WTC11 (cell line): ENCODE measurements around the gene LDLR. TPM values are rescaled to one million over a fixed set of nuclear protein-coding genes. Genes with fewer than 3 reads are reported as not detected.
"Not testable (repeated sequence)": the region's sequence is repeated elsewhere in the genome, so short reads cannot be mapped to it uniquely, and the experiment has no call there.

Experiments used
- ATAC-seq: fragments of 200-7000 bp; cut with Tn5 transposase; 2 replicates; pipeline ENCODE4 v1.10.0; 2021; ENCODE audit warnings: mild to moderate bottlenecking, moderate library complexity
- CTCF ChIA-PET: fragments of 300-600 bp; sonication (Branson Sonifier 250); formaldehyde crosslinking; loops from one replicate; lab custom pipeline; 2021; ENCODE audit warnings: antibody characterized with exemption; lab: Charles Lee
- POLR2A ChIA-PET: fragments of 350-600 bp; sonication (Branson Sonifier 250); formaldehyde crosslinking; loops from one replicate; lab custom pipeline; 2021; ENCODE audit warnings: antibody characterized with exemption; lab: Charles Lee
- DNase-seq: peaks from one replicate; pipeline ENCODE4 v3.0.0; 2021; ENCODE audit warnings: low spot score
- H3K27ac Mint-ChIP-seq: 2 replicates; pipeline ENCODE4 v1.8.0; 2021; ENCODE audit warnings: mixed read lengths
- H3K27me3 Mint-ChIP-seq: 2 replicates; pipeline ENCODE4 v1.8.0; 2021; ENCODE audit warnings: low read depth, mild to moderate bottlenecking, moderate library complexity, mixed read lengths
- H3K36me3 Mint-ChIP-seq: 2 replicates; pipeline ENCODE4 v1.8.0; 2021; ENCODE audit warnings: mixed read lengths
- H3K4me1 Mint-ChIP-seq: 2 replicates; pipeline ENCODE4 v1.8.0; 2022; ENCODE audit warnings: mixed read lengths
- H3K4me3 Mint-ChIP-seq: 2 replicates; pipeline ENCODE4 v1.8.0; 2021; ENCODE audit warnings: mild to moderate bottlenecking, moderate library complexity, mixed read lengths
- H3K9me3 Mint-ChIP-seq: 2 replicates; pipeline ENCODE4 v1.8.0; 2021; ENCODE audit warnings: mixed read lengths
- CTCF ChIP-seq: fragments of 200-600 bp; IDR thresholded peaks from 2 replicates; pipeline ENCODE4 v1.8.0; 2022; ENCODE audit warnings: antibody characterized with exemption
- GABPB1 ChIP-seq: sonication (generic); formaldehyde crosslinking; IDR thresholded peaks from 2 replicates; pipeline ENCODE4 v1.8.1; 2023; ENCODE audit warnings: mild to moderate bottlenecking, missing genetic modification reagents
- NFE2L1 ChIP-seq: sonication (generic); formaldehyde crosslinking; IDR thresholded peaks from 2 replicates; pipeline ENCODE4 v1.8.1; 2023; ENCODE audit warnings: missing genetic modification reagents
- OVOL2 ChIP-seq: fragments of 250-450 bp; sonication (Bioruptor Pico); IDR thresholded peaks from 2 replicates; pipeline ENCODE4 v1.9.0; 2021; ENCODE audit warnings: mild to moderate bottlenecking, borderline replicate concordance
- PRDM15 ChIP-seq: sonication (generic); formaldehyde crosslinking; IDR thresholded peaks from 2 replicates; pipeline ENCODE4 v1.8.0; 2022; ENCODE audit warnings: missing genetic modification reagents
- PREB ChIP-seq: sonication (generic); formaldehyde crosslinking; IDR thresholded peaks from 2 replicates; pipeline ENCODE4 v1.8.1; 2022; ENCODE audit warnings: mild to moderate bottlenecking, missing genetic modification reagents, moderate library complexity, borderline replicate concordance
- TP53 ChIP-seq: sonication (generic); formaldehyde crosslinking; IDR thresholded peaks from 2 replicates; pipeline ENCODE4 v1.8.1; 2023; ENCODE audit warnings: mild to moderate bottlenecking, missing genetic modification reagents
- USF1 ChIP-seq: sonication (generic); formaldehyde crosslinking; IDR thresholded peaks from 2 replicates; pipeline ENCODE4 v1.8.0; 2022; ENCODE audit warnings: mild to moderate bottlenecking, missing genetic modification reagents
- USF2 ChIP-seq: sonication (generic); formaldehyde crosslinking; IDR thresholded peaks from 2 replicates; pipeline ENCODE4 v1.8.1; 2023; ENCODE audit warnings: mild to moderate bottlenecking, missing genetic modification reagents, moderate library complexity
- ZBTB21 ChIP-seq: sonication (generic); formaldehyde crosslinking; IDR thresholded peaks from 2 replicates; pipeline ENCODE4 v1.8.1; 2023; ENCODE audit warnings: mild to moderate bottlenecking, missing genetic modification reagents, borderline replicate concordance
- ZBTB43 ChIP-seq: sonication (generic); formaldehyde crosslinking; IDR thresholded peaks from 2 replicates; pipeline ENCODE4 v1.8.1; 2023; ENCODE audit warnings: mild to moderate bottlenecking, missing genetic modification reagents
- ZNF121 ChIP-seq: sonication (generic); formaldehyde crosslinking; IDR thresholded peaks from 2 replicates; pipeline ENCODE4 v1.8.0; 2023; ENCODE audit warnings: missing genetic modification reagents
- ZNF138 ChIP-seq: sonication (generic); formaldehyde crosslinking; conservative IDR thresholded peaks from 2 replicates; pipeline ENCODE4 v1.8.1; 2022; ENCODE audit warnings: mild to moderate bottlenecking, moderate library complexity, missing genetic modification reagents
- ZNF263 ChIP-seq: sonication (generic); formaldehyde crosslinking; IDR thresholded peaks from 2 replicates; pipeline ENCODE4 v1.8.1; 2022; ENCODE audit warnings: low read depth, mild to moderate bottlenecking, moderate library complexity, missing genetic modification reagents
- total RNA-seq: library from RNA; stranded (reverse); gene quantifications from 3 replicates; pipeline ENCODE4 v1.2.3, GENCODE V29; 2021

The LDLR gene
- total RNA-seq, 1 experiment from 2014 or later, result 98.9 TPM

- ATAC-seq, POLR2A ChIA-PET, H3K4me3 Mint-ChIP-seq, DNase-seq, CTCF ChIA-PET, H3K9me3 Mint-ChIP-seq, H3K27ac Mint-ChIP-seq, H3K4me1 Mint-ChIP-seq, H3K27me3 Mint-ChIP-seq: not testable (repeated sequence)
- peaks cover 64% of the 10 kb centered on the region for H3K36me3 Mint-ChIP-seq
- peak; percentile 42; the same call in 1 of the 2 replicates for TF ChIP-seq ZNF121 (CRISPR knock-in tag)
These were observed 34.9 kb downstream of the LDLR start for GRCh38 chr19:11124157-11124556.

GRCh38 chr19:11125994-11126685 lies 36.9 kb downstream of the LDLR start:
- no peaks in the 10 kb centered on the region for H3K4me1 Mint-ChIP-seq

GRCh38 chr19:11127905-11128304 lies 38.6 kb downstream of the LDLR start:
- Mint-ChIP-seq H3K36me3 (peaks cover 68% of the 10 kb centered on the region), H3K27me3 (no peaks in the 10 kb centered on the region), H3K4me3 (no peak overlapping the region), H3K9me3 (no peaks in the 10 kb centered on the region), H3K27ac (0 out of 2 replicates have a peak overlapping the region, but pooled peaks have one; percentile 45), H3K4me1 (no peaks in the 10 kb centered on the region)
- no peak for DNase-seq
- ATAC-seq, result no peak
- ChIA-PET POLR2A (no interaction called here), CTCF (no interaction called here)
- no peak for TF ChIP-seq GABPB1
- TF ChIP-seq OVOL2 (CRISPR knock-in tag), result no peak
- TF ChIP-seq ZBTB43 (CRISPR knock-in tag), result no peak
- no peak for TF ChIP-seq TP53 (CRISPR knock-in tag)
- no peak for TF ChIP-seq ZNF263 (CRISPR knock-in tag)
- no peak for TF ChIP-seq USF1 (CRISPR knock-in tag)
- no peak for TF ChIP-seq PREB
- TF ChIP-seq ZNF138, result no peak
- no peak for TF ChIP-seq PRDM15 (CRISPR knock-in tag)
- TF ChIP-seq CTCF, result no peak
- no peak for TF ChIP-seq NFE2L1 (CRISPR knock-in tag)
- no peak for TF ChIP-seq ZBTB21 (CRISPR knock-in tag)

More at GRCh38 chr19:11125994-11126685, 36.9 kb downstream of the LDLR start:
- Mint-ChIP-seq H3K36me3 (peaks cover 62% of the 10 kb centered on the region), H3K9me3 (no peaks in the 10 kb centered on the region), H3K27me3 (no peaks in the 10 kb centered on the region), H3K4me3 (no peak overlapping the region), H3K27ac (peak overlapping the region; percentile 65; the same call in 1 of the 2 replicates)
- CTCF ChIA-PET, result interaction anchor here (0.5 to 2.1 kb wide), 36 partner anchors 9 to 2000 kb away, joined by 3 to 22 read pairs (median 4); partner anchors contain the start of genes LDLR and SWSAP1
- POLR2A ChIA-PET, result interaction anchor here (0.6 to 1.0 kb wide), 2 partner anchors 166 to 401 kb away, joined by 3 to 4 read pairs; no protein-coding TSS in a partner anchor
- peak; percentile 87 for DNase-seq
- ATAC-seq, result peak; percentile 76
- TF ChIP-seq USF2, result no peak
- peak; percentile 82 for TF ChIP-seq CTCF
- TF ChIP-seq, all 79 proteins: peak for 1
